ENCODE data around the gene SPTBN1.
A peak's percentile ranks its signal among the peaks of the same experiment; 100 is the strongest.

SPTBN1 gene

GRCh38 chr2:54667266-54667639 is 211.1 kb downstream of the SPTBN1 start:
- no peak for DNase-seq (ENCODE audit: low read depth)
- TF ChIP-seq POLR2A (IDR thresholded peaks at IDR 0.05; ENCODE audit: extremely low read depth, insufficient read length) (no peak), MYC (IDR thresholded peaks at IDR 0.05; ENCODE audit: low read depth, low read length) (no peak)
- TF ChIP-seq, protein P1, sequence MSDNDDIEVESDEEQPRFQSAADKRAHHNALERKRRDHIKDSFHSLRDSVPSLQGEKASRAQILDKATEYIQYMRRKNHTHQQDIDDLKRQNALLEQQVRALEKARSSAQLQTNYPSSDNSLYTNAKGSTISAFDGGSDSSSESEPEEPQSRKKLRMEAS (IDR thresholded peaks at IDR 0.05; ENCODE audit: low read depth, low read length), result no peak
- TF ChIP-seq, protein P2, sequence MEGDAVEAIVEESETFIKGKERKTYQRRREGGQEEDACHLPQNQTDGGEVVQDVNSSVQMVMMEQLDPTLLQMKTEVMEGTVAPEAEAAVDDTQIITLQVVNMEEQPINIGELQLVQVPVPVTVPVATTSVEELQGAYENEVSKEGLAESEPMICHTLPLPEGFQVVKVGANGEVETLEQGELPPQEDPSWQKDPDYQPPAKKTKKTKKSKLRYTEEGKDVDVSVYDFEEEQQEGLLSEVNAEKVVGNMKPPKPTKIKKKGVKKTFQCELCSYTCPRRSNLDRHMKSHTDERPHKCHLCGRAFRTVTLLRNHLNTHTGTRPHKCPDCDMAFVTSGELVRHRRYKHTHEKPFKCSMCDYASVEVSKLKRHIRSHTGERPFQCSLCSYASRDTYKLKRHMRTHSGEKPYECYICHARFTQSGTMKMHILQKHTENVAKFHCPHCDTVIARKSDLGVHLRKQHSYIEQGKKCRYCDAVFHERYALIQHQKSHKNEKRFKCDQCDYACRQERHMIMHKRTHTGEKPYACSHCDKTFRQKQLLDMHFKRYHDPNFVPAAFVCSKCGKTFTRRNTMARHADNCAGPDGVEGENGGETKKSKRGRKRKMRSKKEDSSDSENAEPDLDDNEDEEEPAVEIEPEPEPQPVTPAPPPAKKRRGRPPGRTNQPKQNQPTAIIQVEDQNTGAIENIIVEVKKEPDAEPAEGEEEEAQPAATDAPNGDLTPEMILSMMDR (IDR thresholded peaks at IDR 0.05; ENCODE audit: low read depth, low read length), result no peak
- H3K4me3 ChIP-seq (ENCODE audit: low read depth, low read length), result no peak overlapping the region

GRCh38 chr2:54667726-54668650 is 211.9 kb downstream of the SPTBN1 start:
- TF ChIP-seq MYC (IDR thresholded peaks at IDR 0.05; ENCODE audit: low read depth, low read length), result no peak
- TF ChIP-seq, protein P2 (IDR thresholded peaks at IDR 0.05; ENCODE audit: low read depth, low read length), result no peak
- TF ChIP-seq, protein P1 (IDR thresholded peaks at IDR 0.05; ENCODE audit: low read depth, low read length), result no peak
- no peak for TF ChIP-seq POLR2A (IDR thresholded peaks at IDR 0.05; ENCODE audit: extremely low read depth, insufficient read length)
- no peak overlapping the region for H3K4me3 ChIP-seq (ENCODE audit: low read depth, low read length)
- no peak for DNase-seq (ENCODE audit: low read depth)

DNA sequence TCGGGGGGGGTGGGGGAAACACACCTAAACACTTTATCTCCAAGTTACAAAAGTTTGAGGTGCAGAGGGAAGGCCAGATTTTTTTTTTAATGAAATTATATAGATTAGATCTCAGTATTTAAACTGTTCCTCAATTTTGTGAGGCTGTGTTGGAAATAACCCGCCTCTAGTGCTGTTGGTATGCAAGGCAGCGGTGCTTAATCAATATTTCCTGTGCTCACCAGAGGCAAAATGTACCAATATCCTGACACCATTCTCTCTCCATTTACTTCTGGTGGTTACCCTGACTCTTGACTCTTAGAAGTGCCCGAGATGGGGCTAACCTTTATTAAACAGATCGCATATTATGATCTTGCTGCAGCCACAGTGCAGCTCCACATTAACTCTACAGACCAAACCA is 212.6 kb downstream of the SPTBN1 start:
- no peak overlapping the region for H3K4me3 ChIP-seq (ENCODE audit: low read depth, low read length)
- TF ChIP-seq, protein P2 (IDR thresholded peaks at IDR 0.05; ENCODE audit: low read depth, low read length), result no peak
- no peak for DNase-seq (ENCODE audit: low read depth)

DNA sequence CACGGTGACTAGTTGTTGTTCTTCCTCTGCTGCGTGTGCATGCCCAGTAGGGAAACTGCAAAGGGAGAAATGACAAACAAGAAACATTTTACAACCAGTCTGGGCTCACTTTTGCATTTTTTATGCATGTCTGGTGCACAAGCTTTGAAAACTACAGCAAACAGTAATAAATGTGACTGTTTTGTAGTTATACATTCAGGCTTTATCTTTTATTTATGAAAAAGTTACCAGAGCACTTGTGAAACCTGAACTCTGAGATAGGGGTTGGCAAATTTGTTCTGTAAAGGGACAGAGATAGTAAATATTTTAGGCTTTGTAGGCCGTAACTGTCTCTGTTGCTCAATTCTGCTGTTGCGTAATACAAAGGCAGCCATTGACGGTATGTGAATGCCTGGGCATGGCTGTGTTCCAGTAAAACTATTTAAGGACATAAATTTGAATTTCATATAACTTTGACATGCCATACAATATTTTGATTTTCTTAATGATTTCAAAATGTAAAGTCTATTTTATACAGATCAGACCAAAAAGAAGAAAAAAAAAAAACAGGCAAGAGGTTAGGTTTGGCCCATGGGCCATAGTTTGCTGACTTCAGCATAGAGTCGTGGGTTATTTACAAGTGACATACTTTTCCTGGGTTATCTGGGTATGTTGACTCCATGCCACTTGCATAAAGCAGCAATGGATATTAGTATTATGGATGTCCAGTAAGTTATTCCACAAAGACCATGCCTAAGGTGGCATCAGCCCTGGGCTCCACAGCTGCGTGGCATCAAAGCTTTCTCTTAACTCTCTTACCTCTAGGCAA is 213.8 kb downstream of the SPTBN1 start:
- TF ChIP-seq, protein P1 (IDR thresholded peaks at IDR 0.05; ENCODE audit: low read depth, low read length), result peak; percentile 33; the same call in 1 of the 2 replicates
- TF ChIP-seq MYC (IDR thresholded peaks at IDR 0.05; ENCODE audit: low read depth, low read length) (0 out of 2 replicates have a peak, but pooled peaks have one; percentile 50), POLR2A (IDR thresholded peaks at IDR 0.05; ENCODE audit: extremely low read depth, insufficient read length) (no peak)
- TF ChIP-seq, protein P2 (IDR thresholded peaks at IDR 0.05; ENCODE audit: low read depth, low read length), result no peak
- no peak overlapping the region for H3K4me3 ChIP-seq (ENCODE audit: low read depth, low read length)
- DNase-seq (ENCODE audit: low read depth), result peak; percentile 91

DNA sequence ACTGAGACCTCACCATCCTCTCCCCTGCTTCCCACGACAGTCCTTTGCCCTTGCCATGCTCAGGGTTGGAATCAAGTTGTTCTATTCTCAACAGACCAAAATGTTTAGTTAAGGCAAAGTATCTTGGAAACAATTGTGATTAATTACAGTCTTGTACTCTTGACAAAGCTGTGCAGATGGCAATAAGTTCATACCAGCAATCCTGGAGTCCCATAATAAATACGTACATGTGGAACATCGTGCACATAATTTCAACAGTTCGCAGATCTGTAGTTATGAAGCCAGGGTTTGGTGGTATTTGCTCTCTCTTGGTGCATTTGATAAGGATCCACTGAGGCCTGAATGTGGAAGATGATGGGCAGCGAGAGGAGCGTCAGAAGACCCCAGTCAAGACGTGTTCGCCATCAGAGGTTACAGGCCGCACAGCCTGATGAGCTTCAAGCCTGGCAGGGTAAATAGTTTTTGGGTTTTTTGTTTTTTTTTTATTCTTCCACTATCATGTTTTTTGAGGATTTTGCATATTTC is 214.4 kb downstream of the SPTBN1 start:
- DNase-seq (ENCODE audit: low read depth), result no peak
- H3K4me3 ChIP-seq (ENCODE audit: low read depth, low read length), result no peak overlapping the region
- TF ChIP-seq MYC (IDR thresholded peaks at IDR 0.05; ENCODE audit: low read depth, low read length) (no peak), POLR2A (IDR thresholded peaks at IDR 0.05; ENCODE audit: extremely low read depth, insufficient read length) (no peak)
- TF ChIP-seq, protein P1 (IDR thresholded peaks at IDR 0.05; ENCODE audit: low read depth, low read length), result no peak
- TF ChIP-seq, protein P2 (IDR thresholded peaks at IDR 0.05; ENCODE audit: low read depth, low read length), result no peak
